ENCODE data around the gene GSKIP. TPM values are rescaled to one million over a fixed set of nuclear protein-coding genes. Genes with fewer than 3 reads are reported as not detected.

The GSKIP gene
- total RNA-seq, 1 donor from 2014 or later, result 41.8 TPM

DNA sequence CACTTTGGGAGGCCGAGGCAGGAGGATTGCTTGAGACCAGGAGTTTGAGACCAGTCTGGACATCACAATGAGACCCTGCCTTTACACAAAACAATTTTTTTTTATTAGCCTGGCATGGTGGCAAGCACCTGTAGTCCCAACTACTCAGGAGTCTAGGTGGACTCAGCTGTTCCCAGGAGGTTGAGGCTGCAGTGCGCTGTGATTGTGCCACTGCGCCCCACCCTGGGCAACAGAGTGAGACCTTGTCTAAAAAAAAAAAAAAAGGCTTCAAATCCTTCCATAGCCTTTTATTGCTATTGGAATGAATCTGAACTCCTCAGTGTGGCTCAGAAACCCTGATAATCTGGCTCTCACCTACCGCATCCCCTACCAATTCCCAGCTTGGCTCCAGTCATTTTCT, 54.7 kb downstream of the GSKIP start:
- ATAC-seq, result no peak

DNA sequence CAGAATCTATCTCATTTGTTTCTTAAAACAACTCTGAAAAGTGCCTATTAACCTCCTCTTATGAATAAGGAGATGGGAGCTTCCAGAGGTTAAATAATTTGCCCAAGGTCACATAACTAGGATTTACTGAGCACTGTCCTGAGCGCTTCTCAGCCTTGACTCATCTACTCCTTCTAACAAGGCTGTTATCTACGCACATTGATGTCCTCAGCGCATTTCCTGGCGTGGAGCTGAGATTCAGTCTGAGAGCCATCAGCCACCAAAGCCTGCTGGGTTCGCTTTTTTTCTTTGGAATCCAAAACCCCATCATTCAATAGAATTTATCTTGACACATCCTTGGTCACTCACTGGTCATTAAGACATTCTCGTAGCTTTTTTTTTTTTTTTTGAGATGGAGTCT, 57.9 kb downstream of the GSKIP start:
- no peak for ATAC-seq

DNA sequence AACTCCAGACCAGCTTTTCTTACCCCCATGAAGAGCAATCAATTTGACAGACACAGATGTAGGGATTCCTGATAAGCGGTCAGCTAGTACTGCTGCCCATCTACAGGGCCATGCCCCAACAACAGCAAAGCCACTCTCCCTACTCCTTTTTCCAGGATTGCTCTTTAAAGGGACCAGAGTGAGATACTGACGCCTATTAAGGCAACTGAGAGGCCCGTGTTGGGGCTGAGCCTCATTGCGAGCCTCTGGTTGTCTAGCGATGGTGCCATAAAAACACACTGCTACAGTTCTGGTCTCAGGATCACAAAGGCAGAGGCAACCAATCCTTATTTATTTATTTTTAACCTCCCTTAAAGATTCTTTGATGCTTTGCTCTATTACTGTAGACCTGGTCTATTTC, 59.7 kb downstream of the GSKIP start:
- ATAC-seq, result no peak

DNA sequence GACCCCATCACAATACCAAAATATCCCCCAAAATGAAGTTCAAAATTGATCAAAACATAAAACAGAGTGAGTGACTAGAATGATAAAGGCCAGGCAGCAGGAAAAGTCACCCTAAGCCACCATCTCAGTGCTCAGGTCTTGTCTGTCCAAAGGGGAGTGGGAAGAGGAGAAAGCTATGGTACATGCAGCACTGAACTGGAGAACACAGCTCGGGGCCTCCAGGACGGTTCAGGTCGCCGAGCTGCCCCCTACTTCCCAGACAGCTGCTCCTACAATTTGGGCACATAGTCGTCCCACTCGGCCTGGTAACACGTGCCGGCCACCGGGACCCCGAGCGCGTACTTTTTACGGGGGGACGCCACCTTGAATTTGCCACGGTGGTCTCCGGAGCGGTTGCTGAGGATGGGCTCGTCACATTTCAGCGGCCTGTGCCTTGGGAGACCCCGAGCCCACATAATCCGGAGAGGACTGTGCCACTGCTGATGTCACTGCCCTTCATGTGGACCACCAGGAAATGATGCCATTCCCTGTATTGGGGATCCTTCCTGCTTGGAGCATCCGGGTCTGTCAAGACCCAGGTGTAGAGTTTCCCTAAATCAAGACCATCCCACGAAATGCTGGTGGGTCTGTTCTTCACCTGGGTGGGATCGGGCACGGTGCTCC, 60.3 kb downstream of the GSKIP start:
- ATAC-seq, result no peak

DNA sequence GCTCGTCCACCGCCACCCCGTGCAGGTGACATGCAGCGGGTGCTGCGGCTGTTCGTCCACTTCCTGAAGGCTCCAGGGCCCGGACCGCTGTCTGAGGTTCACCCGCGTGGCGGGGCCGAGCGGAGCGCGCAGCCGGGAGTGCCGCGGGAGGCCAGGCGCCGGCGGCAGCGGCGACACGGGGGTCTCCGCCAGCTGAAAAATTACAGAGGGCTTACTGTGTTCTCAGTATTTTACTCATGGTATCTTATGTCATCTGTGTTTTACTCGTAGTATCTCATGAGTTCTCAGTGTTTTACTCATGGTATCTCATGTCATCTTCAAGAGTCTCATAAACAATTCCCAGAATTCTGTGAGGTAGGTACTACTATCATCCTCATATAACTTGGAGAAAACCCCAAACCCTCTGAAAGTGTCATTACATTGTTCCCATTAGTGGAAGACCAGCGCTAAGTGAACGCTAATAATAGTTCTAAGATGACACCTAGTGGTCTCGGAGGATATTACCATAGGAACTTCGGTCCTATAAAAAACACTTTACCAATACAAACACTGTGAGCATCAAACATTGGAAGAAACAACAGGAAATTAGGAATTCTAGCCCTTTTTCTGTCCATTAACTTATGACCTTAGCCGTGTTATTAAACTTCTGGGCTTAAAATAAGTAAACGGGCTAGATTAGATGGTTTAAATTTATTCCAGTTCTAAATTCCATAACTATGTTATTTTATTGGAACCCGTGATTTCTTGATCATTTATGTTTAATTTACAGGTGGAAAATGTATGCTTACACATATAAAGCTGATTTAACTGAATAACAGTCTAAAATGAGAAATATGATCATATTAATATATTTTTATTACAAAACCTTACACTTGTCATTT, 61.0 kb downstream of the GSKIP start:
- ATAC-seq, result peak; percentile 83

DNA sequence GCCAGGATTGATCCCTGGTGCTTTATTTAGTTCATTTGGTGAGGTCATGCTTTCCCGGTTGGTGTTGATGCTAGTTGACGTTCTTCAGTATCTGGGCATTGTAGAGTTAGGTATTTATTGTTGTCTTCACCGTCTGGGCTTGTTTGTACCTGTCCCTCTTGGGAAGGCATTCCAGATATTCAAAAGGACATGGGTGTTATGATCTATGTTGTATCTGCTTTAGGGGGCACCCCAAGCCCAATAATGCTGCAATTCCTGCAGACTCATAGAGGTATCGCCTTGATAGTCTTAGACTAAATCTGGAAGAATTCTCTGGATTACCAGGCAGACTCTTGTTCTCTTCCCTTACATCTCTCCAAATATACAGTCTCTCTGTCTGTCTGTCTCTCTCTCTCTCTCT, 70.7 kb downstream of the GSKIP start:
- ATAC-seq, result no peak

Other genes starting within 250 kb of the GSKIP start
- gene BDKRB2, start 158.7 kb upstream of the GSKIP start, total RNA-seq, result 22.1 TPM
- gene BDKRB1, start 107.3 kb upstream of the GSKIP start, total RNA-seq, result 6.1 TPM
- gene ATG2B, start 185 bp upstream of the GSKIP start, total RNA-seq, result 13.8 TPM
- 2.7 TPM for gene AK7, start 28.6 kb downstream of the GSKIP start, total RNA-seq
- gene PAPOLA, start 138.9 kb downstream of the GSKIP start, total RNA-seq, result 88.5 TPM